HL-60 (cell line): ENCODE measurements around the gene ABCB10.

Experiments used
- DNase-seq, 2 experiments: peaks; one replicate each; pipeline ENCODE4 v3.0.0-alpha.2; 2010 to 2020; ENCODE audit warnings: low read depth in 1 of 2, low spot score in 1 of 2
- H3K27ac ChIP-seq: fragments of 250-450 bp; sonication (Bioruptor Pico); replicated peaks from 2 replicates; pipeline ENCODE4 v1.5.1; 2020; ENCODE audit warnings: mild to moderate bottlenecking, moderate library complexity
- H3K27me3 ChIP-seq: fragments of 250-450 bp; sonication (Bioruptor Pico); 2 replicates; pipeline ENCODE4 v1.5.1; 2021; ENCODE audit warnings: mild to moderate bottlenecking, moderate library complexity; ENCODE audit not compliant: insufficient read depth, poor library complexity, severe bottlenecking
- H3K4me3 ChIP-seq: replicated peaks from 2 replicates; pipeline ENCODE4 v1.5.1; 2011; ENCODE audit warnings: mild to moderate bottlenecking, control low read depth, low read length; ENCODE audit not compliant: insufficient read depth
- CTCF ChIP-seq: IDR thresholded peaks from one replicate; pipeline ENCODE4 v1.5.1; 2011; ENCODE audit warnings: low read length, control low read depth, inconsistent platforms; ENCODE audit not compliant: insufficient read depth
- GABPA ChIP-seq: IDR thresholded peaks from 2 replicates; pipeline ENCODE4 v1.6.1; 2012; ENCODE audit warnings: low read depth
- POLR2AphosphoS5 ChIP-seq: IDR thresholded peaks from 2 replicates; pipeline ENCODE4 v1.6.1; 2012; ENCODE audit warnings: low read depth
- SPI1 ChIP-seq: IDR thresholded peaks from 2 replicates; pipeline ENCODE4 v1.6.1; 2012; ENCODE audit warnings: low read depth, mild to moderate bottlenecking, borderline replicate concordance
- TF ChIP-seq, protein P1 (sequence below): IDR thresholded peaks from 2 replicates; pipeline ENCODE4 v1.6.1; 2012; ENCODE audit warnings: low read depth; ENCODE audit not compliant: insufficient replicate concordance

ABCB10 gene

GRCh38 chr1:229552732-229553131 lies 5.8 kb downstream of the ABCB10 start:
- DNase-seq = no peak
- Histone ChIP-seq H3K27ac (peak overlapping the region; percentile 95; the same call in 1 of the 2 replicates), H3K27me3 (no peaks in the 10 kb centered on the region), H3K4me3 (no peak overlapping the region)
- TF ChIP-seq CTCF (no peak), POLR2AphosphoS5 (no peak; the same call in 1 of the 2 replicates), SPI1 (no peak), GABPA (no peak)
- TF ChIP-seq, protein P1, sequence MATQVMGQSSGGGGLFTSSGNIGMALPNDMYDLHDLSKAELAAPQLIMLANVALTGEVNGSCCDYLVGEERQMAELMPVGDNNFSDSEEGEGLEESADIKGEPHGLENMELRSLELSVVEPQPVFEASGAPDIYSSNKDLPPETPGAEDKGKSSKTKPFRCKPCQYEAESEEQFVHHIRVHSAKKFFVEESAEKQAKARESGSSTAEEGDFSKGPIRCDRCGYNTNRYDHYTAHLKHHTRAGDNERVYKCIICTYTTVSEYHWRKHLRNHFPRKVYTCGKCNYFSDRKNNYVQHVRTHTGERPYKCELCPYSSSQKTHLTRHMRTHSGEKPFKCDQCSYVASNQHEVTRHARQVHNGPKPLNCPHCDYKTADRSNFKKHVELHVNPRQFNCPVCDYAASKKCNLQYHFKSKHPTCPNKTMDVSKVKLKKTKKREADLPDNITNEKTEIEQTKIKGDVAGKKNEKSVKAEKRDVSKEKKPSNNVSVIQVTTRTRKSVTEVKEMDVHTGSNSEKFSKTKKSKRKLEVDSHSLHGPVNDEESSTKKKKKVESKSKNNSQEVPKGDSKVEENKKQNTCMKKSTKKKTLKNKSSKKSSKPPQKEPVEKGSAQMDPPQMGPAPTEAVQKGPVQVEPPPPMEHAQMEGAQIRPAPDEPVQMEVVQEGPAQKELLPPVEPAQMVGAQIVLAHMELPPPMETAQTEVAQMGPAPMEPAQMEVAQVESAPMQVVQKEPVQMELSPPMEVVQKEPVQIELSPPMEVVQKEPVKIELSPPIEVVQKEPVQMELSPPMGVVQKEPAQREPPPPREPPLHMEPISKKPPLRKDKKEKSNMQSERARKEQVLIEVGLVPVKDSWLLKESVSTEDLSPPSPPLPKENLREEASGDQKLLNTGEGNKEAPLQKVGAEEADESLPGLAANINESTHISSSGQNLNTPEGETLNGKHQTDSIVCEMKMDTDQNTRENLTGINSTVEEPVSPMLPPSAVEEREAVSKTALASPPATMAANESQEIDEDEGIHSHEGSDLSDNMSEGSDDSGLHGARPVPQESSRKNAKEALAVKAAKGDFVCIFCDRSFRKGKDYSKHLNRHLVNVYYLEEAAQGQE = no peak

- Histone ChIP-seq H3K27ac (peak overlapping the region; percentile 26), H3K4me3 (no peak overlapping the region), H3K27me3 (no peaks in the 10 kb centered on the region)
- TF ChIP-seq CTCF (no peak), SPI1 (no peak), POLR2AphosphoS5 (no peak), GABPA (no peak)
- TF ChIP-seq, protein P1 = no peak
- DNase-seq = no peak
Measured at GRCh38 chr1:229550812-229551567, 7.5 kb downstream of the ABCB10 start.

DNA sequence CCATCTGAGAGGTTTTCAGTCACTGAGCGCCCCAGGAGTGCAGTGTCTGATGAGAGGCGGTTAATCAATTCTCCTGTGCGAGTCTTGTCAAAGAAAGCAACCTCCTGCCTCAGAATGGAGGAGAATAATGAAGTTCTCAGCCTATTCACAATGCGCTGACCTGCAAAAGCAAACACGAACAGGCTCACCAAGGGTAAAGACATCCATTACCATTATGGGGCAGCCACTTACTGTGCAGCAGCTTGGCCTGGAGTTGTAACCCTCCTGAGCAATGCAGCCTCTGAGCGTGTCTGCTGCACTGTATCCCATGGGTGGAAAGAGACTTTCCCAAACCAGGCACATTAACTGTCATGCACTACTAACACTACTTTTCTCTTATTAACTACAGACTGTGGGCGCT lies 11.0 kb downstream of the ABCB10 start:
- Histone ChIP-seq H3K4me3 (no peak overlapping the region), H3K27me3 (no peaks in the 10 kb centered on the region), H3K27ac (no peak overlapping the region)
- DNase-seq = no peak
- no peak for TF ChIP-seq GABPA
- no peak for TF ChIP-seq CTCF
- TF ChIP-seq POLR2AphosphoS5 = no peak
- TF ChIP-seq, protein P1 = no peak
